A673 (cell line): ENCODE results near the gene MYO7B. TPM values are rescaled to one million over a fixed set of nuclear protein-coding genes. Genes with fewer than 3 reads are reported as not detected.

Experiments used
- BruUV-seq: library from RNA; stranded (reverse); fragments of 400-500 nt; replicated peaks from 2 replicates; lab custom pipeline; 2021; lab: Mats Ljungman, UMichigan
- CTCF ChIA-PET: fragments of 300-600 bp; sonication (Branson Sonifier 250); formaldehyde crosslinking; loops from one replicate; lab custom pipeline; 2022; ENCODE audit warnings: antibody characterized with exemption; lab: Charles Lee
- POLR2A ChIA-PET: fragments of 300-600 bp; sonication (Branson Sonifier 250); formaldehyde crosslinking; loops from one replicate; lab custom pipeline; 2022; ENCODE audit warnings: antibody characterized with exemption; ENCODE audit not compliant: low non-redundant PET; lab: Charles Lee
- DNase-seq: peaks from one replicate; pipeline ENCODE4 v3.0.0-alpha.2; 2015; ENCODE audit warnings: low spot score
- H3K27ac ChIP-seq: fragments of 200-600 bp; sonication (generic); 2 replicates; pipeline ENCODE4 v1.5.1; 2016; ENCODE audit warnings: mixed run types, low read depth, mild to moderate bottlenecking, mixed read lengths, antibody characterized with exemption, low read length; ENCODE audit not compliant: poor library complexity, severe bottlenecking
- H3K27me3 ChIP-seq: fragments of 200-600 bp; sonication (generic); replicated peaks from 2 replicates; pipeline ENCODE4 v1.6.1; 2017; ENCODE audit warnings: mixed run types, low read depth, mild to moderate bottlenecking, mixed read lengths, antibody characterized with exemption, low read length; ENCODE audit not compliant: insufficient read depth, poor library complexity
- H3K36me3 ChIP-seq: fragments of 200-600 bp; sonication (generic); 2 replicates; pipeline ENCODE4 v1.6.1; 2016; ENCODE audit warnings: mixed run types, mild to moderate bottlenecking, mixed read lengths, antibody characterized with exemption, low read length; ENCODE audit not compliant: insufficient read depth, poor library complexity, severe bottlenecking
- H3K4me1 ChIP-seq: fragments of 200-600 bp; sonication (generic); 2 replicates; pipeline ENCODE4 v1.6.1; 2017; ENCODE audit warnings: mixed run types, mild to moderate bottlenecking, mixed read lengths, antibody characterized with exemption, low read length; ENCODE audit not compliant: insufficient read depth, poor library complexity, severe bottlenecking
- H3K4me3 ChIP-seq: fragments of 200-600 bp; sonication (generic); 2 replicates; pipeline ENCODE4 v1.5.1; 2016; ENCODE audit warnings: low read depth, mixed run types, mild to moderate bottlenecking, mixed read lengths, low read length; ENCODE audit not compliant: poor library complexity, severe bottlenecking
- H3K9me3 ChIP-seq: fragments of 200-600 bp; sonication (generic); 2 replicates; pipeline ENCODE4 v1.6.1; 2016; ENCODE audit warnings: mixed run types, low read depth, mild to moderate bottlenecking, mixed read lengths, antibody characterized with exemption, low read length; ENCODE audit not compliant: poor library complexity, severe bottlenecking
- CTCF ChIP-seq: fragments of 300-800, 200-600 bp; sonication (generic); conservative IDR thresholded peaks from 2 replicates; pipeline ENCODE4 v1.5.1; 2017; ENCODE audit warnings: low read depth, mild to moderate bottlenecking, antibody characterized with exemption, low read length, moderate library complexity, mixed read lengths
- EZH2 ChIP-seq: fragments of 200-600 bp; sonication (generic); IDR thresholded peaks from 2 replicates; pipeline ENCODE4 v1.6.1; 2017; ENCODE audit warnings: borderline replicate concordance, low read depth, mild to moderate bottlenecking, mixed read lengths, antibody characterized with exemption, low read length; ENCODE audit not compliant: poor library complexity, severe bottlenecking
- intact Hi-C: fragments of 100-400 bp; cut with micrococcal nuclease; formaldehyde crosslinking; loops from one replicate; pipeline ENCODE4 v1.10.0; 2022; ENCODE audit not compliant: unreplicated experiment
- total RNA-seq: library from RNA; stranded (reverse); gene quantifications from 2 replicates; pipeline ENCODE4 v1.2.3, GENCODE V29; 2021

Gene MYO7B
- total RNA-seq, 1 experiment from 2014 or later, result 0.24 TPM

DNA sequence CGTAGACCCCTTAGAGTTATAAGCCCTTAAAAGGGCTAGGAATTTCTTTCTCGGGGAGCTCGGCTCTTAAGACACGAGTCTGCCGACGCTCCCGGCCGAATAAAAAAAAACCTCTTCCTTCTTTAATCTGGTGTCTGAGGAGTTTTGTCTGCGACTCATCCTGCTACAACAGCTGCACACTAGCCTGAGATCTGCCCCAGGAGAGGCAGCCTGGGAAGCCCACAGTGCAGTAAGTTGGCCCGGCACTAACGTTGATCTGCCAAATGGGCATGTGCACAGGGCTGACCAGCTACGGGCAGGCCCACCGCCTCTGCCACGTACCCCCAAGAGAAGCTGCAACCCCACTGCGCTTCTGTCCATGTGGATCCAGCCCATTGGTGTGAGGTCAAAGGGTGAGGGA, 148.3 kb downstream of the MYO7B start:
- Histone ChIP-seq H3K4me3 (no peak overlapping the region), H3K4me1 (peaks cover 9% of the 10 kb centered on the region), H3K36me3 (no peaks in the 10 kb centered on the region), H3K27ac (no peak overlapping the region), H3K27me3 (no peaks in the 10 kb centered on the region), H3K9me3 (peaks cover 8% of the 10 kb centered on the region)
- no peak for TF ChIP-seq EZH2
- POLR2A ChIA-PET, result no interaction called here
- DNase-seq, result no peak
- CTCF ChIA-PET, result no interaction called here
- no TSS peak for BruUV-seq
- intact Hi-C loops, result no loop called here

- Histone ChIP-seq H3K9me3 (peaks cover 15% of the 10 kb centered on the region), H3K36me3 (no peaks in the 10 kb centered on the region), H3K27ac (no peak overlapping the region), H3K4me1 (peaks cover 9% of the 10 kb centered on the region), H3K4me3 (no peak overlapping the region), H3K27me3 (no peaks in the 10 kb centered on the region)
- ChIA-PET CTCF (no interaction called here), POLR2A (no interaction called here)
- no peak for TF ChIP-seq CTCF
- no peak for DNase-seq
- BruUV-seq, result no TSS peak
- intact Hi-C loops, result no loop called here
Observed at GRCh38 chr2:127685410-127686080, 150.1 kb downstream of the MYO7B start.

Other genes with a start within 250 kb of the MYO7B start
- 69.5 and 70.2 TPM in 2 replicates for gene ERCC3, start 241.5 kb upstream of the MYO7B start, total RNA-seq
- 54.8 and 55.1 TPM in 2 replicates for gene MAP3K2, start 147.7 kb upstream of the MYO7B start, total RNA-seq
- gene PROC, start 117.3 kb upstream of the MYO7B start, total RNA-seq, result 0.37 TPM in 1 of 2 replicates, not detected in the other
- gene IWS1, start 9.2 kb upstream of the MYO7B start, total RNA-seq, result 66.0 and 67.2 TPM in 2 replicates
- gene GPR17, start 110.5 kb downstream of the MYO7B start, total RNA-seq, result 0.28 and 0.45 TPM in 2 replicates
- gene LIMS2, start 139.8 kb downstream of the MYO7B start, total RNA-seq, result 1.2 and 1.5 TPM in 2 replicates
- 7.1 and 7.6 TPM in 2 replicates for gene SFT2D3, start 165.8 kb downstream of the MYO7B start, total RNA-seq